Immature natural killer cell (primary cell): ENCODE results near the gene AOPEP. TPM values are rescaled to one million over a fixed set of nuclear protein-coding genes. Genes with fewer than 3 reads are reported as not detected.
A peak's percentile ranks its signal among the peaks of the same experiment; 100 is the strongest.

Experiments used
- DNase-seq, 3 donors: peaks; one replicate each; pipeline ENCODE4 v3.0.0; 2022; ENCODE audit warnings: mixed read lengths in 1 of 3
- H3K27ac Mint-ChIP-seq, 6 donors: one replicate each; pipeline ENCODE4 v1.8.0; 2020; ENCODE audit warnings: mixed read lengths in 6 of 6, mild to moderate bottlenecking in 5 of 6, inconsistent platforms in 4 of 6, moderate library complexity in 3 of 6
- H3K27me3 Mint-ChIP-seq, 3 donors: one replicate each; pipeline ENCODE4 v1.8.0; 2020 to 2021; ENCODE audit warnings: low read depth in 3 of 3, mild to moderate bottlenecking in 3 of 3, mixed read lengths in 3 of 3, moderate library complexity in 3 of 3, inconsistent platforms in 1 of 3
- H3K36me3 Mint-ChIP-seq, 3 donors: one replicate each; pipeline ENCODE4 v1.8.0; 2020; ENCODE audit warnings: mixed read lengths in 3 of 3, inconsistent platforms in 2 of 3, mild to moderate bottlenecking in 2 of 3
- H3K4me1 Mint-ChIP-seq, 2 donors: one replicate each; pipeline ENCODE4 v1.8.0; 2020; ENCODE audit warnings: inconsistent platforms in 2 of 2, mild to moderate bottlenecking in 2 of 2, mixed read lengths in 2 of 2, moderate library complexity in 1 of 2
- H3K4me3 Mint-ChIP-seq, 5 donors: one replicate each; pipeline ENCODE4 v1.8.0; 2020; ENCODE audit warnings: mild to moderate bottlenecking in 5 of 5, mixed read lengths in 5 of 5, inconsistent platforms in 3 of 5, moderate library complexity in 3 of 5
- H3K9me3 Mint-ChIP-seq, 6 donors: one replicate each; pipeline ENCODE4 v1.8.0; 2020; ENCODE audit warnings: mild to moderate bottlenecking in 6 of 6, mixed read lengths in 6 of 6, inconsistent platforms in 4 of 6, moderate library complexity in 3 of 6
- polyA plus RNA-seq, 3 donors: library from polyadenylated mRNA; unstranded; fragments of 300-500 nt; fragmentation: Illumina TruSeq; gene quantifications; one replicate each; pipeline ENCODE4 v1.2.3, GENCODE V29; 2021

The AOPEP gene
- polyA plus RNA-seq, 3 donors from 2014 or later: 4.1 to 6.5 (median 5.2) TPM

DNA sequence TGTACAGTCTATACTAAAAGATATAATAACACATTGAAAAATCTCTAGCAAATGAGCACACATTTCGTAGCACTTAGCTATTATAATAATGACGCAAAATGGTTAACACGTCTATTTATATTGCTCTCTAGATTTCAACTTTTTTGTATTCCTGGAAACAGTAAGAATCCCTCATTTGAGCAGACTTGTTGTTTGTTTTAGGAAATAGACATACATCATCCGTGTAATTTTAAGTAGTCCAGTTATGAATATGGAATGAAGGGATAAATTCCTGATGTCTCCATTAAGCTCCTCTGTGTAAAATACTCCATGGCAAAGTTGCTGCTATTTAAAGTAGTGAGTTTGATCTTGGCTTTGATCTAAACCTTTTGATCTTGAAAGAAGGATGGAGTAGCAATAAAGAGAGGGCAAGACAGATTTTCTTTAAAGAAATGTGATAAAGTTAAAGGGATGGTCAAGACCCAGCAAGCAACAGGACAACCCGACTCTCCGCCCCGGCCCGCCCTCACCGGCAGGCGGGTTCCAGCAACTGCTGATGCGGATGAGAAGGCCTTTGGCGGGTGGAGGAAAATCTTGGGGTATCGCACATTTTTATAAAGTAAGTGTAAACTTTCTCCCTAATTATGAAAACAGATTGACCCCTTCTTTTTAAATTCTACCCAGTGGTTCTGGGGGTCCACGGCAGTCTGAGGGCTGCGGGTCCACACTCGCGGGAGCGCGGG, 277.4 kb downstream of the AOPEP start:
- H3K9me3 Mint-ChIP-seq: no peaks in the 10 kb centered on the region
- peak overlapping the region; percentile 84 to 95 (median 87) for H3K4me3 Mint-ChIP-seq
- peaks cover 7 to 15% (median 11%) of the 10 kb centered on the region in 3 donors for H3K27me3 Mint-ChIP-seq
- peaks cover 10 to 19% of the 10 kb centered on the region in 2 donors for H3K4me1 Mint-ChIP-seq
- peak in 1 of 3 donors; percentile 7 for DNase-seq
- peaks cover 0 to 9% (median 6%) of the 10 kb centered on the region in 3 donors for H3K36me3 Mint-ChIP-seq
- H3K27ac Mint-ChIP-seq: peak overlapping the region in 5 of 6 donors; percentile 58 to 74 (median 68)

DNA sequence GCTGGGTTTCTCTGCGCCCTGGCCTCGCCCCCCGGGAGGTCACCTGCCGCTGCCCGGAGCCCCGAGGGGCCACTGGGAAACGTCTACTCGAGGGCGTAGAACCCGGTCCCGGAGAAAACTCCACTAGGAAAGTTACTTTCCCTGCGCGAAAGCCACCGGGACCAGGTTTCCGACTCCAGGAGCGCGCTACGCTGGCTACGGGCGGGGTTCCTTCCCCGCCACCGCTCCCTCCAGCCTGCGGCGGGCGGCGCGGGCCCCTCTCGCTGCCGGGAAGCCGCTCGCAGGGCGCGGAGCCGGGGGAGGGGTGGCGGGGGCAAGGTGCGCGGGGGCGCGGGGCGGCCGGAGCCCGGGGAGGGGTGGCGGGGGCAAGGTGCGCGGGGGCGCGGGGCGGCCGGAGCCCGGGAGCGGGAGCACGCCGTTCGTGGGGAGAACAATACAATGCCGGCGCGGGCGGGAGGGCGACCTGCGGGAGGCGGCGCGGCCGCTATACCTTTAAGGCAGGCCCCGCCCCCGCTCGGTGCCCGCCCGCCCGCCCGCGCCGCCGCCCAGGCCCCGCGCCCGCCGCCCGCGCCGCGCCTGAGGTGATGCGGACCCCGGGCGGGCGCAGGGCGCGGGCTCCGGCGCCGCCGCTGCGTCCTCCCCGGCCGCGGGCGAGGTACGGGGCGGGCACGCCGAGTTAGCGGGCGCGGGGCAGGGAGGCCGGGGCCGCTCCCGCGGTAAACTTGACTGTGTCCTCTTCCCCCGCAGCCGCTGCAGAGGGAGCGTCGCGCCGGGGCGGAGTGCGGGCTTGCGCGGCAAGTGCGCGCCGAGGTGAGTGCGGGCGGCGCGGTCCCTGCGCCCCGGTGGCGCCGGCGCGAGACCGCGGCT, 278.1 kb downstream of the AOPEP start:
- Mint-ChIP-seq H3K27me3 (peaks cover 7 to 15% (median 11%) of the 10 kb centered on the region in 3 donors), H3K36me3 (peaks cover 0 to 10% (median 6%) of the 10 kb centered on the region in 3 donors), H3K4me1 (peaks cover 10 to 19% of the 10 kb centered on the region in 2 donors), H3K27ac (no peak overlapping the region), H3K9me3 (no peaks in the 10 kb centered on the region), H3K4me3 (peak overlapping the region; percentile 84 to 95 (median 87))
- peak; percentile 24 to 33 (median 33) for DNase-seq

DNA sequence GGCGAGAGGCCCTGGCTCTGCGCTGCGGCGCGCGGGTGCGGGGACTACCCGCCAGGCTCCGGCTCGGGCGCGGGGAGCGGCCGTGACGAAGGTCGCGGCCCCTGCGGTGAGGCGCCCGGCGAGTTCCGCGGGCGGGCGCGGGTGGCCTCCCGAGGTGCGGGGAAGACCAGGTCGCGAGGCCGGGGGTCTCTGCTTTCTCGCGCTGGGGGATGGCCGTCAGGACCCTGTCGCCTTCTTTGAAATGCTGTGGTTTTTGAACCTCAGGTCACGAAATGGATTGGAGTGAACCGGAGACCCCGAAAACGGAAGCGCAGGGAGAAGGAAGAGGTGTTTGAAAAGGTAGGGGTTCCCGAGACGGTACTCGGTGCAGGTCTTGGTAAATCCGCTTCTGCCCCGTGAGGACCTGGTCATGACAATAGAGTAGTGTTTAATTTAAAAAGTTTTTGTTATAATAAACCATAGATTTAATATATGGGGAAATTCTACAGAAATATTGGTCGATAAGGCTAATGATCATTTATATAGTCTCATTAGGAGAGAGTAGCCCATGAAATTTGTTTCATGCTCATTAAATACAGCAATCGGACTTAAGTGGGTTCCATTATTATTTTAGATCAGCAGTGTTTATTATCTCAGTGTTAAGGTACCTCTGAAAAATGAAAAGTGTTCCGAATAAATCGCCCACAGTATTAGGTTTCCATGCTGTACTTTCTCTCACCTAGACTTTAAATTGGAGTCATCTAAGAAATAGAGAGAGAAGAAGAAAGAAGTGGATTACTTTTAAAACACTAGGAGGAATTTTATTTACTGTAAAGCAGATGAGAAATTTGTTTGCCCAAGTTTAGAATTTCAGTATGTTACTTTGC, 279.0 kb downstream of the AOPEP start:
- peak in 1 of 3 donors; percentile 14 for DNase-seq
- peaks cover 10 to 19% of the 10 kb centered on the region in 2 donors for H3K4me1 Mint-ChIP-seq
- no peaks in the 10 kb centered on the region for H3K9me3 Mint-ChIP-seq
- peaks cover 7 to 15% (median 11%) of the 10 kb centered on the region in 3 donors for H3K27me3 Mint-ChIP-seq
- peak overlapping the region in 4 of 6 donors; percentile 5 to 54 (median 42) for H3K27ac Mint-ChIP-seq
- H3K4me3 Mint-ChIP-seq: peak overlapping the region; percentile 77 to 88 (median 83)
- peaks cover 0 to 10% (median 6%) of the 10 kb centered on the region in 3 donors for H3K36me3 Mint-ChIP-seq

DNA sequence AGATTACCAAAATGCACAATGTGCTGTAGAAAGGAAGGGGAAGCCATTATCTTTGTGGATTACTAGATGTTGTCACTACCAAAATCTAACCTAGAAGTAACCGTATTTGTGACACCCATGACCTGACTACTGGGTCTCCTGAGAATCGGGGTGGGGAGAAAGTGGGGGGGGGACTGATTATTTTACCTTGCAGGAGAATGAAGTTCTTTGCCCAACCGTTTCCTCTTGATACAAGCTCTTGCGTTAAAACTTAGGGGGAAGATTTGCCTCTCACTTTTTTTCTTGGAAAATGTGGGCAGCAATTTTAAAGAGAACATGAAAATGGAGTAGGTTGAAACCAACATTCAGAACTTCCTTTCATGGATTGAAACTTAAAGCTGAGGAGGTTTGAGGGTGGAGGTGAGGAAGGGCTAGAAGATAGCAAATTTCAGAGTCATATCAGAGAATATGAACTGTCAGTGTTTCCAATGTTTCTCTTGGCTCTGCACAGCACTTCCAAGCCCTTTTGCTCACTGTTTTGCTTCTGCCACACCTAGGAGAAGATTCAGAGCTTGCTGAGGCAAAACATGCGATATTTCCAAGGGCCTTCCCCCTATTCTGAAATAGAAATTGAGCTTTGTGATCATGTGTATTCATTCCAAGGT, 280.8 kb downstream of the AOPEP start:
- Mint-ChIP-seq H3K27ac (no peak overlapping the region), H3K4me1 (peaks cover 10 to 19% of the 10 kb centered on the region in 2 donors), H3K36me3 (peaks cover 0 to 10% (median 6%) of the 10 kb centered on the region in 3 donors), H3K4me3 (no peak overlapping the region), H3K9me3 (no peaks in the 10 kb centered on the region), H3K27me3 (peaks cover 5 to 15% (median 7%) of the 10 kb centered on the region in 3 donors)
- no peak for DNase-seq

DNA sequence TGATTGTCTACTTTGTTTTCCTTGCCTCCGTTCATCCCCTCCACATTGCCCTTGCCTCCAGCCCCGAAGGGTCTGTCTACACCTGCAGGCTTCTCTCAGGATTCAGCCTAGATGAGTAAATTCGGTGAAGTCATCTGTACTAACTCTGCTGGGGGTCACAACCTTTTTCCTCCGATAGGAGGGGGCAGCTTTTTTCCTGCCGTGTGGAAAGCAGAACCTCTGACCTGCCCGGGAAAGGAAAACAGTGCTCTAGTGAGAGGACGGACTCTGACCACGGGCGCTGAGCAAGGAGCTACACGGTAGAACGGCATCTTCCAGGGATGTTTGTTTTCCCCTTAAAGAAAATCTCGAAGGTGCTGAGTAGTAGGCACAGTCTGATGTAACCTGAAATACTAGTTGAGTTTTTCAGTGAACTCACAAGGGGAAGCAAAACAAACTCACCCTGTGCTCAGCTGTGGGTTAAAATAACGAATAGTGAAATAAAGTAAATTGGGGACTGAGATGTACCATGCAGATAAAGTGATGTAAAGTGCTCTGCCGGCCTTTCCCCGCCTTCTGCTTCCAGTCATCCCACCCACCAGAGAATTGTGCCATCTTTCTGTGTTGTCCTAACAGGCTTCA, 281.8 kb downstream of the AOPEP start:
- peaks cover 10 to 19% of the 10 kb centered on the region in 2 donors for H3K4me1 Mint-ChIP-seq
- H3K4me3 Mint-ChIP-seq: no peak overlapping the region
- peaks cover 0 to 11% (median 6%) of the 10 kb centered on the region in 3 donors for H3K36me3 Mint-ChIP-seq
- H3K27me3 Mint-ChIP-seq: peaks cover 2 to 10% (median 3%) of the 10 kb centered on the region in 3 donors
- no peak for DNase-seq
- H3K27ac Mint-ChIP-seq: peak overlapping the region in 1 of 6 donors; percentile 9
- no peaks in the 10 kb centered on the region for H3K9me3 Mint-ChIP-seq

DNA sequence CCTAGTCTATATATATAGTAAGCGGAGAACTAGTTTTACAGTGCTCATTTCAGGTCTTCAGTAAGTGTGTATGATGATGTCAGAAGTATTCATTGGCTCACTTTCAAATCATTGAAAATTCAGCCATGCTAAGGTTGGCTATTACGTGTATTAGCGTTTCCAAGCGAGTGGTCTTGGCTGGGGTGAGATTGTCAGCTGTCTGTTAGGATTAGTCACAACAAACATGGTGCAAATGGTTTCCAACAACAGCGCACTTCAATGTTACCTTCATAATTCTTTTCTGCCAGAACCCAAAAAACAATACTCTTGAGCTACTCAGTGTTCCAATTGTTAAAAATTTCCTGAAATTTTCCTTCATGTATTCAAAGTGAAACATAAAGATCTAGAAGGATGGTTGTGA, 283.0 kb downstream of the AOPEP start:
- H3K9me3 Mint-ChIP-seq: no peaks in the 10 kb centered on the region
- H3K36me3 Mint-ChIP-seq: peaks cover 0 to 16% (median 6%) of the 10 kb centered on the region in 3 donors
- no peak overlapping the region for H3K27ac Mint-ChIP-seq

DNA sequence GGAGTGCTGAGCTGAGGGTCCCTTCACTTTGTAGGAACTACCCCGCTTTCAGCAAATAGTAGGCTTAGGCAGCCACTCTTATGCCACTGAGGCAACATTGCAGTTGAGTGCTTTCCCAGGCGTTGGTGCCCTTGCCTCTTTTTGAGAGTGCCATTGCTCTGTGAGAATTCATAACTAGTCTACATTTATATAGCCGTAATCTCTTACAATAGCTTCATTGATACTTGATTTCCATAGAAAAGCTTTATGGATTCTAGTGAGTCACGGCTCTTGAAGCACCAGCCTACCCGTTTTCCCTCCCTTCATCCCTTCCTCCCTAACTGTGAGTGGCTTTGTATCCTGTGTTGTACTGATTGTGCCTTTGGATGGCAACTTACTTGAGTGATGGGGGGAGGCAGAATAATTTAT, 283.9 kb downstream of the AOPEP start:
- no peak overlapping the region for H3K4me3 Mint-ChIP-seq
- H3K27ac Mint-ChIP-seq: no peak overlapping the region
- H3K4me1 Mint-ChIP-seq: peaks cover 4 to 9% of the 10 kb centered on the region in 2 donors
- peaks cover 0 to 17% (median 6%) of the 10 kb centered on the region in 3 donors for H3K36me3 Mint-ChIP-seq
- no peaks in the 10 kb centered on the region for H3K9me3 Mint-ChIP-seq
- DNase-seq: no peak
- peaks cover under 1 to 5% (median 2%) of the 10 kb centered on the region in 3 donors for H3K27me3 Mint-ChIP-seq

More for the DNA sequence above, 283.0 kb downstream of the AOPEP start:
- no peak for DNase-seq
- H3K4me3 Mint-ChIP-seq: no peak overlapping the region
- peaks cover 5 to 12% of the 10 kb centered on the region in 2 donors for H3K4me1 Mint-ChIP-seq
- peaks cover 2 to 6% (median 2%) of the 10 kb centered on the region in 3 donors for H3K27me3 Mint-ChIP-seq

DNA sequence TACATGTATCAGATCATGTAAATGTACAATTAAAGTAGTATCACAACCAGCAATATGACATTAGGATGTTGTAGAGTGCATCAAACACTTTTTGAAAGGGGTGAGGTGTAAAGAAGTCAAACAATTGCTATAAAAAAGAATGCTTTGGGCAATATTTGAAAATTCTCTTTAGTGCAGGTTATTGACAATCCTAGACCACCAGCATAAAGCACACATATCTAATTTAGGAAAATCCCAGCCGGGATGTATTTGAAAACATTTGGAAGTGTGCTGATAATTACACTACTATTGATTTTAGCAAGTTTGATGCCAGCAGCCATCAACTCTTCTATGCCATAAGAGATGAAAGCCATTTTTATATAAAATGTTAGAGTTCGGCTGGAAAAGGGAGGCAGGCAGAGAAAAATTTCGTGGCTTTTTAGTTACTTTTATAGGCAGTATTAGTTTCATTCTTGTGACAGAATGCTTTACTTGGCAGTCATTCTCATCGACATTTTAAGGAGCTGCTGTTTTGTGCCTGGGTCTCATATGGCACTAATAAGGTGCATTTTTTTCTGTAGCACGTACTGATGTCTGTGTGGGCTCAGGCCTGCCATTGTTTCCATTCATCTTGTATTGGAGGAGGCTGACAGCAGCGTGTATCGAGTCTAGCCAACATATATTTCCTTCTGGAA, 285.7 kb downstream of the AOPEP start:
- peaks cover 0 to 3% (median 2%) of the 10 kb centered on the region in 3 donors for H3K27me3 Mint-ChIP-seq
- no peaks in the 10 kb centered on the region for H3K9me3 Mint-ChIP-seq

DNA sequence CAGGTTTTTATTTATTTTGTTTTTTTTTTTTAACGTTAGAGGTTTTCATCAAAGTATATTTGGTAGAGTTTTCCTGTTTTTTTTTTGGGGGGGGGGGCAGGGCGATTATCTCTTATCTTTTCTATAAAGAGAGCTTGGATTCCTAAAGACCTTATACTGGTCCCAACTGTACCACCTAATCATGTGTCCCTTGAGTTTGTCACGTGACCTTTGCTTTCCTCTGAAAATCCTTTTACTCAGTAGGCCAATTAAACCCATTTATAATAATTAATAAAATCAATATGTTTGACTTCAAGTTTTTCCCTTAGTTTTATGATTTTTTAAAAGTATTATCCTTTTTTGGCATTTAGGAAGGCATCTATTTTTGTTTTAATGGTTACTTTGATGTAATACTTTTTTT, 286.4 kb downstream of the AOPEP start:
- no peaks in the 10 kb centered on the region for H3K4me1 Mint-ChIP-seq
- no peak overlapping the region for H3K4me3 Mint-ChIP-seq
- H3K27me3 Mint-ChIP-seq: peaks cover 0 to 3% (median 2%) of the 10 kb centered on the region in 3 donors
- H3K36me3 Mint-ChIP-seq: peaks cover 4 to 22% (median 6%) of the 10 kb centered on the region in 3 donors
- H3K27ac Mint-ChIP-seq: no peak overlapping the region
- H3K9me3 Mint-ChIP-seq: no peaks in the 10 kb centered on the region
- DNase-seq: no peak

More for the DNA sequence above, 285.7 kb downstream of the AOPEP start:
- no peak overlapping the region for H3K27ac Mint-ChIP-seq
- H3K4me3 Mint-ChIP-seq: no peak overlapping the region
- H3K4me1 Mint-ChIP-seq: no peaks in the 10 kb centered on the region
- no peak for DNase-seq
- H3K36me3 Mint-ChIP-seq: peaks cover 0 to 19% (median 4%) of the 10 kb centered on the region in 3 donors

DNA sequence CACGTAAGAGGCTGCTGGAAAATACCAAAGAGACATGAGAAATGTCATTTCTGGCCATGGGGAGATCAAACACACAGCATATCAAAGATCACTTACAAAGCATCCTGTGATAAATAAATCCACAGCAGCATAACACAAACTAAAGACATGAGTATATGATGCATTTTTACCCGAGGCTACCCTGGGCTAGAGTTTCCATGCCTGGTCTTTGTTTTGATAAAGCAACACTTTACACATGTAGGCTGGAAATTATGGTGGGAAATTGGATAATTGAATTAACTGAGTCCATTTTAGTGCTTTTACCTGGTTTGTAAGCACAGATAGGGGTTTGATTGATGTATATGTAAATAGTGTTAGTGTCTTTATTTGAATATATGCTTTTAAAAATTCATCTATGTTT, 288.4 kb downstream of the AOPEP start:
- Mint-ChIP-seq H3K27me3 (no peaks in the 10 kb centered on the region), H3K4me1 (peaks cover 6 to 13% of the 10 kb centered on the region in 2 donors), H3K9me3 (no peaks in the 10 kb centered on the region), H3K4me3 (no peak overlapping the region), H3K27ac (no peak overlapping the region), H3K36me3 (peaks cover 10 to 25% (median 11%) of the 10 kb centered on the region in 3 donors)
- no peak for DNase-seq

DNA sequence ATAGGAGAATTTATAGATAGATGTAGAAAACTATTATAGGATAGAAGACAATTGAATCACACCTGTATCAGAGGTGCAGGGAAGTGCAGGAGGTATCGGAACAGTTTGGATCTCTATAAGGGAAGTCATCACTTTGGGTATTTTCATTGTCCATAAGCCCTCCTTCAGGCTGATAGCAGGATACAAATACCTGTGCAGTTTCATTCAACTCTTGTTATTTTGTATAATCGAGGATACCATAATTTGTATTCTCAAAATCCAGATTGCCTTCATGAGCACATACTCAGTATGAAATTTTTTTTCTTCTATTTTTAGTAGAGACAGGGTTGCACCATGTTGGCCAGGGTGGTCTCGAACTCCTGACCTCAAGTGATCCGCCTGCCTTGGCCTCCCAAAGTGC, 289.1 kb downstream of the AOPEP start:
- H3K36me3 Mint-ChIP-seq: peaks cover 13 to 28% (median 14%) of the 10 kb centered on the region in 3 donors
- H3K27me3 Mint-ChIP-seq: no peaks in the 10 kb centered on the region
- H3K4me1 Mint-ChIP-seq: peaks cover 6 to 13% of the 10 kb centered on the region in 2 donors
- H3K4me3 Mint-ChIP-seq: no peak overlapping the region
- H3K27ac Mint-ChIP-seq: no peak overlapping the region
- no peak for DNase-seq
- no peaks in the 10 kb centered on the region for H3K9me3 Mint-ChIP-seq

DNA sequence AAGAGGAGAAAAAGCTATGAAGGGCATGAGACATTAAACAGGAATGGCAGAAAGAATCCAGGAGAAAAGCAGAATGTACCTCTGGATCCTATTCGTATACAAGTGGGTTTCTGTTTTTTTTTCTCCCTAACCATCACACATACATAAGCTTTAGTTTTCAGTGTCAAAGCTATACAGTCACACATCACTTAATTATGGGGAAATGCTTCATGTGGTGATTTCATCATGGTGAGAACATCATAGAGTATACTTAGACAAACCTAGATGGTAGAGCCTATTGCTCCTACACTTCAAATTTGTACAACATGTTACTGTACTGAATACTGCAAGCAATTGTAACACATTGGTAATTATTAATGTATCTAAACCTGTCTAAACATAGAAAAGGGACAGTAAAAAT, 290.6 kb downstream of the AOPEP start:
- Mint-ChIP-seq H3K27ac (no peak overlapping the region), H3K9me3 (no peaks in the 10 kb centered on the region), H3K36me3 (peaks cover 18 to 34% (median 22%) of the 10 kb centered on the region in 3 donors), H3K4me1 (peaks cover 6 to 13% of the 10 kb centered on the region in 2 donors), H3K27me3 (no peaks in the 10 kb centered on the region), H3K4me3 (no peak overlapping the region)
- no peak for DNase-seq
